CD8-positive, alpha-beta memory T cell (primary cell): ENCODE measurements around the gene RSPO4. TPM values are rescaled to one million over a fixed set of nuclear protein-coding genes. Genes with fewer than 3 reads are reported as not detected.
A peak's percentile ranks its signal among the peaks of the same experiment; 100 is the strongest.

Experiments
- CTCF ChIA-PET: fragments of 350-600 bp; sonication (Branson Sonifier 250); formaldehyde crosslinking; loops from one replicate; lab custom pipeline; 2021; ENCODE audit warnings: antibody characterized with exemption; lab: Charles Lee
- POLR2A ChIA-PET: fragments of 350-600 bp; sonication (Branson Sonifier 250); formaldehyde crosslinking; loops from one replicate; lab custom pipeline; 2021; ENCODE audit warnings: antibody characterized with exemption; lab: Charles Lee
- DNase-seq, 5 donors: peaks; one replicate each; pipeline versions ENCODE4 v3.0.0 to v3.0.0-alpha.2; 2020 to 2022; ENCODE audit warnings: mixed read lengths in 1 of 5
- H3K27ac ChIP-seq: one replicate; pipeline ENCODE4 v1.7.0; 2013; ENCODE audit warnings: low read depth, mild to moderate bottlenecking, low read length, moderate library complexity
- H3K27me3 ChIP-seq: 2 replicates; pipeline ENCODE4 v1.7.0; 2013; ENCODE audit warnings: low read length, mild to moderate bottlenecking; ENCODE audit not compliant: insufficient read depth, poor library complexity, severe bottlenecking
- H3K36me3 ChIP-seq: 2 replicates; pipeline ENCODE4 v1.7.0; 2013; ENCODE audit warnings: mild to moderate bottlenecking, low read length, moderate library complexity; ENCODE audit not compliant: insufficient read depth
- H3K4me1 ChIP-seq: 2 replicates; pipeline ENCODE4 v1.7.0; 2013; ENCODE audit warnings: mild to moderate bottlenecking, low read length, moderate library complexity; ENCODE audit not compliant: insufficient read depth
- H3K4me3 ChIP-seq: 2 replicates; pipeline ENCODE4 v1.7.0; 2013; ENCODE audit warnings: mild to moderate bottlenecking, low read length
- H3K9me3 ChIP-seq: 2 replicates; pipeline ENCODE4 v1.7.0; 2013; ENCODE audit warnings: mild to moderate bottlenecking, low read length
- H3K27ac Mint-ChIP-seq, 8 donors: one replicate each; pipeline ENCODE4 v1.8.0; 2020 to 2021; ENCODE audit warnings: mixed read lengths in 8 of 8, mild to moderate bottlenecking in 6 of 8, inconsistent platforms in 3 of 8, moderate library complexity in 3 of 8
- H3K27me3 Mint-ChIP-seq, 2 donors: one replicate each; pipeline ENCODE4 v1.8.0; 2020 to 2021; ENCODE audit warnings: mixed read lengths in 2 of 2, mild to moderate bottlenecking in 1 of 2, moderate library complexity in 1 of 2
- H3K36me3 Mint-ChIP-seq, 3 donors: one replicate each; pipeline ENCODE4 v1.8.0; 2020 to 2021; ENCODE audit warnings: mixed read lengths in 3 of 3, inconsistent platforms in 1 of 3, mild to moderate bottlenecking in 1 of 3
- H3K4me1 Mint-ChIP-seq, 3 donors: one replicate each; pipeline ENCODE4 v1.8.0; 2020 to 2021; ENCODE audit warnings: mixed read lengths in 3 of 3, inconsistent platforms in 1 of 3, mild to moderate bottlenecking in 1 of 3
- H3K4me3 Mint-ChIP-seq, 7 donors: one replicate each; pipeline ENCODE4 v1.8.0; 2020 to 2021; ENCODE audit warnings: mixed read lengths in 7 of 7, mild to moderate bottlenecking in 6 of 7, moderate library complexity in 4 of 7, inconsistent platforms in 2 of 7
- H3K9me3 Mint-ChIP-seq, 5 donors: one replicate each; pipeline ENCODE4 v1.8.0; 2020 to 2022; ENCODE audit warnings: mixed read lengths in 5 of 5, mild to moderate bottlenecking in 3 of 5, moderate library complexity in 2 of 5, inconsistent platforms in 1 of 5
- polyA plus RNA-seq: library from polyadenylated mRNA; unstranded; fragments of 300-500 nt; fragmentation: Illumina TruSeq; gene quantifications from one replicate; pipeline ENCODE4 v1.2.3, GENCODE V29; 2021
- total RNA-seq, 2 experiments: library from RNA; stranded (reverse); gene quantifications; one replicate each; pipeline ENCODE4 v1.2.3, GENCODE V29; 2021

RSPO4 gene
- total RNA-seq (not detected), polyA plus RNA-seq (not detected)

DNA sequence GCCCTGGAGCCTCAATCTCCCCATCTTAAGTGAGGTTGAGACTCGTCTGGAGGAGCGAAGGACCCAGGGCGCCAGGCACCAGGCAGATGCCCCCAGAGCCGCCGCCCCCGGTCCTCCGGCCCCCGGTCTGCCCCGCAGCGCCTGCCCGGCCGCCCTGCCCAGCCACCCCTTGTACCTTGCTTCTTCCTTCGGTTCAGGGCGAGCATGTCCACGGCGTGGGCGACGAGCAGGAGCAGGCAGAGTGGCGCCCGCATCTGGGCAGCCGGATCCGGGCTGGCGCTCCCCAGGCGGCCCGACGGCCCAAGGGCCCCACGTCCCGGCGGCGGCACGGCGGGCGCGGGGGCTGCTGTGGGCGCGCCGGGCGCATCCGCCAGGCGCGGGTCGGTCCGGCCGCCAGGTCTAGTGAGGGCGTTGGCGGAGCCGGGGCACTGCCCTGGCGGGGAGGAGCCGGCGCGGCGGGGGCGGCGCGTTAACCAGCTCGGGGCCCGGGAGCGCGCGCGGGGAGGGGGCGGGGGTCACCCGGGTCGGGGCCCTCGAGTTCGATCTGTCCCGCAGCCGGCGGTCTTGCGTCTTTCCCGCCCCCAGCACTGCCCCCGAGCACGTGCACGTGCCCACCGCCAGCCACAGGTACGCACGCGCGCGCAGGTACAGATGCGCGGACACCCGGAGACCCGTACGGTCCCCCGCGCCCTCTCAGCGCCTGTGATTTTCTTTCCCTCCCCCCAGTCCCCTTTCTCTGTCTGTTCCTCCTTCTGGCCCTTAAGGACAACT lies at the start of gene RSPO4:
RSPO4 (minus strand) TSS at position 401 of the 771 bp plus-strand sequence; CDS start at position 254, 147 bp downstream.
- Mint-ChIP-seq H3K27ac (peak within 1 kb of the TSS in 1 of 8 donors; percentile 40), H3K36me3 (peaks cover 0 to 2% (median 0%) of the 10 kb centered on the region in 3 donors), H3K4me1 (peaks cover 6 to 9% (median 7%) of the 10 kb centered on the region in 3 donors), H3K4me3 (peak within 1 kb of the TSS in 2 of 7 donors; percentile 30 to 32), H3K27me3 (peaks cover 43 to 54% of the 10 kb centered on the region in 2 donors), H3K9me3 (no peaks in the 10 kb centered on the region)
- peaks cover 4% of the 10 kb centered on the region for H3K27me3 ChIP-seq
- H3K4me1 ChIP-seq = no peaks in the 10 kb centered on the region
- H3K4me3 ChIP-seq = no peak within 1 kb of the TSS
- ChIA-PET POLR2A (no interaction called here), CTCF (no interaction called here)
- no peaks in the 10 kb centered on the region for H3K9me3 ChIP-seq
- no peaks in the 10 kb centered on the region for H3K36me3 ChIP-seq
- H3K27ac ChIP-seq = no peak within 1 kb of the TSS
- no peak for DNase-seq

- no peak for DNase-seq
- H3K36me3 ChIP-seq = no peaks in the 10 kb centered on the region
- Mint-ChIP-seq H3K27ac (no peak overlapping the region), H3K27me3 (no peaks in the 10 kb centered on the region), H3K4me1 (no peaks in the 10 kb centered on the region), H3K9me3 (no peaks in the 10 kb centered on the region), H3K36me3 (no peaks in the 10 kb centered on the region), H3K4me3 (no peak overlapping the region)
- ChIA-PET POLR2A (no interaction called here), CTCF (no interaction called here)
- no peaks in the 10 kb centered on the region for H3K27me3 ChIP-seq
- no peaks in the 10 kb centered on the region for H3K4me1 ChIP-seq
- H3K27ac ChIP-seq = no peak overlapping the region
- H3K9me3 ChIP-seq = no peaks in the 10 kb centered on the region
- no peak overlapping the region for H3K4me3 ChIP-seq
Measured at GRCh38 chr20:1050440-1050839, 48.3 kb upstream of the RSPO4 start.

DNA sequence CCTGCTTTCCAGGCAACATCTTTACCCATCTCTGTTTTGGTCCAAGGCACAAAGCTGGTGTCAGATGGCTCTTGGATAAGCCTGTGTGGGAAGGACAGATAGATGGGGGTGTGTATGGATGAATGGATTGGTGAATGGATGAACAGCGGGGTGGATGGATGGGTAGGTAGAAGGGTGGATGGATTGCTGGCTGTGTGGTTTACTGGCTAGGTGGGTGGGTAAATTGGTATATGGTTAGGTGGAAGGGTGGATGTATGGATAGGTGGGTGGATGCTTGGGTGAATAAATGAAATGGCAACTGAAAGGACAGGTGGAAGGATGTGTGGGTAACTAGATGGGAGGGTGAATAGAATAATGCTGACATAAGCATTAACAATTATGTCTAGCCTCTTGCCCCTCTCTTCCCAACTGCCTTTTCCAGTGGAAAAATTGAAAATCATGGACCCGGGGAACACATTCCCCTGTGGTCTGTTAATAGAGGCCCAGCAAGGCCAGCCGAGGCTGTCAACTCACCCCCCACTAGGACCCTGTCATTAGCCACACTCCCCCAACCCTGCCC lies 43.8 kb upstream of the RSPO4 start:
- Mint-ChIP-seq H3K27me3 (no peaks in the 10 kb centered on the region), H3K4me1 (no peaks in the 10 kb centered on the region), H3K27ac (no peak overlapping the region), H3K4me3 (no peak overlapping the region), H3K9me3 (no peaks in the 10 kb centered on the region), H3K36me3 (peaks cover 0 to under 1% (median 0%) of the 10 kb centered on the region in 3 donors)
- H3K27me3 ChIP-seq = no peaks in the 10 kb centered on the region
- POLR2A ChIA-PET = no interaction called here
- no peaks in the 10 kb centered on the region for H3K36me3 ChIP-seq
- no peaks in the 10 kb centered on the region for H3K4me1 ChIP-seq
- no peak overlapping the region for H3K4me3 ChIP-seq
- H3K27ac ChIP-seq = no peak overlapping the region
- CTCF ChIA-PET = no interaction called here
- H3K9me3 ChIP-seq = no peaks in the 10 kb centered on the region
- no peak for DNase-seq

- no peaks in the 10 kb centered on the region for H3K27me3 ChIP-seq
- H3K4me3 Mint-ChIP-seq = no peak overlapping the region
- H3K4me1 ChIP-seq = no peaks in the 10 kb centered on the region
- peaks cover 2 to 7% of the 10 kb centered on the region in 2 donors for H3K27me3 Mint-ChIP-seq
- H3K36me3 ChIP-seq = no peaks in the 10 kb centered on the region
- H3K27ac ChIP-seq = no peak overlapping the region
- H3K4me3 ChIP-seq = no peak overlapping the region
- H3K36me3 Mint-ChIP-seq = peaks cover 0 to 2% (median 0%) of the 10 kb centered on the region in 3 donors
- H3K9me3 ChIP-seq = no peaks in the 10 kb centered on the region
- H3K27ac Mint-ChIP-seq = no peak overlapping the region
- ChIA-PET CTCF (no interaction called here), POLR2A (no interaction called here)
- no peak for DNase-seq
- no peaks in the 10 kb centered on the region for H3K4me1 Mint-ChIP-seq
- no peaks in the 10 kb centered on the region for H3K9me3 Mint-ChIP-seq
Measured at GRCh38 chr20:1041845-1042390, 39.8 kb upstream of the RSPO4 start.

- Histone ChIP-seq H3K27me3 (no peaks in the 10 kb centered on the region), H3K4me1 (no peaks in the 10 kb centered on the region), H3K36me3 (no peaks in the 10 kb centered on the region), H3K27ac (no peak overlapping the region), H3K4me3 (no peak overlapping the region), H3K9me3 (no peaks in the 10 kb centered on the region)
- H3K4me3 Mint-ChIP-seq = no peak overlapping the region
- CTCF ChIA-PET = no interaction called here
- DNase-seq = no peak
- H3K4me1 Mint-ChIP-seq = no peaks in the 10 kb centered on the region
- no peak overlapping the region for H3K27ac Mint-ChIP-seq
- peaks cover 2 to 22% of the 10 kb centered on the region in 2 donors for H3K27me3 Mint-ChIP-seq
- POLR2A ChIA-PET = no interaction called here
- peaks cover 0 to 2% (median 0%) of the 10 kb centered on the region in 3 donors for H3K36me3 Mint-ChIP-seq
- no peaks in the 10 kb centered on the region for H3K9me3 Mint-ChIP-seq
Measured at GRCh38 chr20:1038205-1038604, 36.1 kb upstream of the RSPO4 start.

GRCh38 chr20:1037039-1037438 lies 34.9 kb upstream of the RSPO4 start:
- peaks cover 0 to 2% (median 0%) of the 10 kb centered on the region in 3 donors for H3K36me3 Mint-ChIP-seq
- Histone ChIP-seq H3K9me3 (no peaks in the 10 kb centered on the region), H3K4me1 (no peaks in the 10 kb centered on the region), H3K27me3 (no peaks in the 10 kb centered on the region), H3K4me3 (no peak overlapping the region), H3K27ac (no peak overlapping the region), H3K36me3 (no peaks in the 10 kb centered on the region)
- CTCF ChIA-PET = no interaction called here
- DNase-seq = no peak
- H3K27ac Mint-ChIP-seq = no peak overlapping the region
- POLR2A ChIA-PET = no interaction called here
- H3K4me3 Mint-ChIP-seq = no peak overlapping the region
- peaks cover 5 to 22% of the 10 kb centered on the region in 2 donors for H3K27me3 Mint-ChIP-seq
- H3K4me1 Mint-ChIP-seq = no peaks in the 10 kb centered on the region
- H3K9me3 Mint-ChIP-seq = no peaks in the 10 kb centered on the region

DNA sequence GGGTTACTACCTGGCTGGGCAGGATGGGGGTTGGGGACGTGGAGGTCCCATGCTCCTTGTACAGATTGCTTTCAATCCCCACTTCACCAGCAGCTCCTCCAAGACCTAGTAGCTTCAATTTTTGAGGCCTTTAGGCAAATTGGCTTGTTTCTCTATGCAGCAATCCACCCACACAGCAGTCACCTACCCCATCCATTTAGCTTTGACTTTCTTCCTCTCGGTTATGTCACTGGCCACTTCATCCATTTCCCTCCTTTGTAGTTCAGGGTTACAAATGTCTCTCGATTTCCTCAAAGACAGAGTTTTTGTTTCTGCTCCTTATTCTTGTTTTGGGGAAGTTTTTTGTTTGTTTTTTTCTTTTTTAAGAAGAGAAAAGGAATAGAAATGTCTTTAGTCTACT lies 33.4 kb upstream of the RSPO4 start:
- no peak overlapping the region for H3K4me3 ChIP-seq
- H3K4me1 ChIP-seq = no peaks in the 10 kb centered on the region
- peaks cover 5 to 31% of the 10 kb centered on the region in 2 donors for H3K27me3 Mint-ChIP-seq
- H3K27me3 ChIP-seq = no peaks in the 10 kb centered on the region
- ChIA-PET POLR2A (no interaction called here), CTCF (no interaction called here)
- no peak overlapping the region for H3K4me3 Mint-ChIP-seq
- no peak overlapping the region for H3K27ac ChIP-seq
- H3K9me3 ChIP-seq = no peaks in the 10 kb centered on the region
- H3K27ac Mint-ChIP-seq = no peak overlapping the region
- no peaks in the 10 kb centered on the region for H3K36me3 ChIP-seq
- no peak for DNase-seq
- H3K4me1 Mint-ChIP-seq = no peaks in the 10 kb centered on the region
- H3K36me3 Mint-ChIP-seq = no peaks in the 10 kb centered on the region
- H3K9me3 Mint-ChIP-seq = no peaks in the 10 kb centered on the region

DNA sequence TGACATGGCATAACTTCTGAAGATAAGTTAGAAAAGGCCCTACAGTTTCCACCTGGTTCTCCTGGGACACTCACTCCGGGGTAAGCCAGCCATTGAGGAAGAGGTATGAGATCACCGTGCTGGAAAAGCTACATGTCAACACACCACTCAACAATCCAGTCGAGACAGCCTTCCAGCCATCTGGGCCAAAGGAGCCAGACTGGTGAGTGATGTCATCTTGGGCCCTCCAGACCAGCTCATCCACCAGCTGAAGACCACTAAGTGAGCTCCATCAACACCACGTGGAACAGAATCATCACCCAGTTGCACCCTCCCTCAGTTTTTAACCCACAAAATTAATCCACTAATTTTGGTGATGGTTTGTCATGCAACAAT lies 32.3 kb upstream of the RSPO4 start:
- no peak overlapping the region for H3K4me3 ChIP-seq
- ChIA-PET CTCF (no interaction called here), POLR2A (no interaction called here)
- H3K4me1 ChIP-seq = no peaks in the 10 kb centered on the region
- H3K36me3 ChIP-seq = no peaks in the 10 kb centered on the region
- H3K9me3 ChIP-seq = no peaks in the 10 kb centered on the region
- DNase-seq = no peak
- Mint-ChIP-seq H3K4me1 (no peaks in the 10 kb centered on the region), H3K27me3 (peaks cover 10 to 41% of the 10 kb centered on the region in 2 donors), H3K27ac (no peak overlapping the region), H3K4me3 (no peak overlapping the region), H3K36me3 (no peaks in the 10 kb centered on the region), H3K9me3 (no peaks in the 10 kb centered on the region)
- no peaks in the 10 kb centered on the region for H3K27me3 ChIP-seq
- no peak overlapping the region for H3K27ac ChIP-seq
